ENCODE data around the gene TMCO6. TPM values are rescaled to one million over a fixed set of nuclear protein-coding genes. Genes with fewer than 3 reads are reported as not detected.
"Not testable (repeated sequence)": the region's sequence is repeated elsewhere in the genome, so short reads cannot be mapped to it uniquely, and the experiment has no call there.

The TMCO6 gene
- polyA plus RNA-seq (2013) = 15.0 TPM

- Histone ChIP-seq H3K4me1 (ENCODE audit: control extremely low read depth in 1 of 4, control insufficient read depth in 4 of 4, insufficient read depth in 4 of 4, low read length in 3 of 4) (peaks cover 5 to 14% (median 12%) of the 10 kb centered on the region in 4 experiments), H3K9me3 (ENCODE audit: control extremely low read depth in 1 of 5, control insufficient read depth in 4 of 5, insufficient read depth in 2 of 5, low read depth in 1 of 5, low read length in 4 of 5) (no peaks in the 10 kb centered on the region), H3K27ac (ENCODE audit: insufficient read depth in 1 of 2, low read depth in 1 of 2, low read length in 2 of 2, poor library complexity in 1 of 2, severe bottlenecking in 2 of 2) (peak within 1 kb of the TSS in 1 of 2 experiments; percentile 76), H3K27me3 (replicated peaks in 2 of 5; ENCODE audit: control insufficient read depth in 4 of 5, insufficient read depth in 5 of 5, low read length in 4 of 5) (no peaks in the 10 kb centered on the region), H3K4me3 (ENCODE audit: control insufficient read depth in 1 of 7, extremely low read depth in 1 of 7, insufficient read depth in 4 of 7, low read depth in 2 of 7, low read length in 6 of 7) (peak within 1 kb of the TSS; percentile 48 to 92 (median 76)), H3K36me3 (ENCODE audit: control insufficient read depth in 4 of 4, insufficient read depth in 4 of 4, low read length in 3 of 4) (peaks cover 6 to 27% (median 17%) of the 10 kb centered on the region in 4 experiments)
- under 1% methylated on average over 40 of the region's 63 CpGs for WGBS (ENCODE audit: insufficient coverage)
- peak; percentile 93 to 95 (median 95) for DNase-seq
- CTCF ChIA-PET = interaction anchor here (0.8 to 2.9 kb wide), 8 partner anchors 9 to 92 kb away, joined by 3 to 17 read pairs (median 3); partner anchors contain the start of genes EIF4EBP3, IK and NDUFA2
- POLR2A ChIA-PET = interaction anchor here (0.6 to 2.0 kb wide), 4 partner anchors 8 to 92 kb away, joined by 3 to 9 read pairs (median 3); partner anchors contain the start of genes IK and NDUFA2
These were observed at the start of gene TMCO6 for GRCh38 chr5:140639148-140639981. TSS of gene TMCO6 (plus strand) at chr5:140639451. CDS start at chr5:140639528, 77 bp downstream.

- H3K27ac ChIP-seq (ENCODE audit: insufficient read depth in 1 of 2, low read depth in 1 of 2, low read length in 2 of 2, poor library complexity in 1 of 2, severe bottlenecking in 2 of 2) = no peak overlapping the region
- 97% methylated on average over 4 of the region's 7 CpGs for WGBS (ENCODE audit: insufficient coverage)
- H3K9me3 ChIP-seq (ENCODE audit: control extremely low read depth in 1 of 5, control insufficient read depth in 4 of 5, insufficient read depth in 2 of 5, low read depth in 1 of 5, low read length in 4 of 5) = no peaks in the 10 kb centered on the region
- ChIA-PET CTCF (interaction anchor here (2.7 kb wide), 1 partner anchor 9 kb away, joined by 7 read pairs; no protein-coding TSS in a partner anchor), POLR2A (no interaction called here)
- H3K4me1 ChIP-seq (ENCODE audit: control extremely low read depth in 1 of 4, control insufficient read depth in 4 of 4, insufficient read depth in 4 of 4, low read length in 3 of 4) = peaks cover 0 to 22% (median 8%) of the 10 kb centered on the region in 4 experiments
- H3K36me3 ChIP-seq (ENCODE audit: control insufficient read depth in 4 of 4, insufficient read depth in 4 of 4, low read length in 3 of 4) = no peaks in the 10 kb centered on the region
- no peak overlapping the region for H3K4me3 ChIP-seq (ENCODE audit: control insufficient read depth in 1 of 7, extremely low read depth in 1 of 7, insufficient read depth in 4 of 7, low read depth in 2 of 7, low read length in 6 of 7)
- no peak for DNase-seq
- H3K27me3 ChIP-seq (replicated peaks in 2 of 5; ENCODE audit: control insufficient read depth in 4 of 5, insufficient read depth in 5 of 5, low read length in 4 of 5) = peaks cover 0 to 4% (median 0%) of the 10 kb centered on the region in 5 experiments
These were observed 48.4 kb upstream of the TMCO6 start for GRCh38 chr5:140590861-140591260.

- WGBS (ENCODE audit: insufficient coverage) = 83% methylated on average over 3 of the region's 5 CpGs
- Histone ChIP-seq H3K9me3 (ENCODE audit: control extremely low read depth in 1 of 5, control insufficient read depth in 4 of 5, insufficient read depth in 2 of 5, low read depth in 1 of 5, low read length in 4 of 5) (no peaks in the 10 kb centered on the region), H3K27ac (ENCODE audit: insufficient read depth in 1 of 2, low read depth in 1 of 2, low read length in 2 of 2, poor library complexity in 1 of 2, severe bottlenecking in 2 of 2) (no peak overlapping the region), H3K4me3 (ENCODE audit: control insufficient read depth in 1 of 7, extremely low read depth in 1 of 7, insufficient read depth in 4 of 7, low read depth in 2 of 7, low read length in 6 of 7) (no peak overlapping the region), H3K36me3 (ENCODE audit: control insufficient read depth in 4 of 4, insufficient read depth in 4 of 4, low read length in 3 of 4) (no peaks in the 10 kb centered on the region), H3K4me1 (ENCODE audit: control extremely low read depth in 1 of 4, control insufficient read depth in 4 of 4, insufficient read depth in 4 of 4, low read length in 3 of 4) (peaks cover 4 to 25% (median 9%) of the 10 kb centered on the region in 4 experiments), H3K27me3 (replicated peaks in 2 of 5; ENCODE audit: control insufficient read depth in 4 of 5, insufficient read depth in 5 of 5, low read length in 4 of 5) (peaks cover 0 to 4% (median 0%) of the 10 kb centered on the region in 5 experiments)
- peak in 2 of 3 donors; percentile 45 to 47 for DNase-seq
- POLR2A ChIA-PET = no interaction called here
- CTCF ChIA-PET = interaction anchor here (0.9 to 2.7 kb wide), 3 partner anchors 10 to 43 kb away, joined by 3 to 7 read pairs (median 3); no protein-coding TSS in a partner anchor
These were observed 47.4 kb upstream of the TMCO6 start for GRCh38 chr5:140591747-140592372.

- DNase-seq; H3K9me3 ChIP-seq (ENCODE audit: control extremely low read depth in 1 of 5, control insufficient read depth in 4 of 5, insufficient read depth in 2 of 5, low read depth in 1 of 5, low read length in 4 of 5); H3K27ac ChIP-seq (ENCODE audit: insufficient read depth in 1 of 2, low read depth in 1 of 2, low read length in 2 of 2, poor library complexity in 1 of 2, severe bottlenecking in 2 of 2); POLR2A ChIA-PET; H3K27me3 ChIP-seq (replicated peaks in 2 of 5; ENCODE audit: control insufficient read depth in 4 of 5, insufficient read depth in 5 of 5, low read length in 4 of 5); H3K4me3 ChIP-seq (ENCODE audit: control insufficient read depth in 1 of 7, extremely low read depth in 1 of 7, insufficient read depth in 4 of 7, low read depth in 2 of 7, low read length in 6 of 7); H3K36me3 ChIP-seq (ENCODE audit: control insufficient read depth in 4 of 4, insufficient read depth in 4 of 4, low read length in 3 of 4): not testable (repeated sequence)
- CTCF ChIA-PET = interaction anchor here (0.9 kb wide), 1 partner anchor 19 kb away, joined by 3 read pairs; no protein-coding TSS in a partner anchor
- WGBS (ENCODE audit: insufficient coverage) = 87% methylated on average over 4 of the region's 14 CpGs
- peaks cover 4 to 25% (median 9%) of the 10 kb centered on the region in 4 experiments for H3K4me1 ChIP-seq (ENCODE audit: control extremely low read depth in 1 of 4, control insufficient read depth in 4 of 4, insufficient read depth in 4 of 4, low read length in 3 of 4)
These were observed 46.2 kb upstream of the TMCO6 start for GRCh38 chr5:140593070-140593469.

- ChIA-PET POLR2A (no interaction called here), CTCF (no interaction called here)
- no peaks in the 10 kb centered on the region for H3K9me3 ChIP-seq (ENCODE audit: control extremely low read depth in 1 of 5, control insufficient read depth in 4 of 5, insufficient read depth in 2 of 5, low read depth in 1 of 5, low read length in 4 of 5)
- DNase-seq = no peak
- H3K4me3 ChIP-seq (ENCODE audit: control insufficient read depth in 1 of 7, extremely low read depth in 1 of 7, insufficient read depth in 4 of 7, low read depth in 2 of 7, low read length in 6 of 7) = no peak overlapping the region
- 85% methylated on average over 5 of the region's 6 CpGs for WGBS (ENCODE audit: insufficient coverage)
- peaks cover 0 to 4% (median 0%) of the 10 kb centered on the region in 5 experiments for H3K27me3 ChIP-seq (replicated peaks in 2 of 5; ENCODE audit: control insufficient read depth in 4 of 5, insufficient read depth in 5 of 5, low read length in 4 of 5)
- no peaks in the 10 kb centered on the region for H3K36me3 ChIP-seq (ENCODE audit: control insufficient read depth in 4 of 4, insufficient read depth in 4 of 4, low read length in 3 of 4)
- peaks cover 4 to 23% (median 8%) of the 10 kb centered on the region in 4 experiments for H3K4me1 ChIP-seq (ENCODE audit: control extremely low read depth in 1 of 4, control insufficient read depth in 4 of 4, insufficient read depth in 4 of 4, low read length in 3 of 4)
- H3K27ac ChIP-seq (ENCODE audit: insufficient read depth in 1 of 2, low read depth in 1 of 2, low read length in 2 of 2, poor library complexity in 1 of 2, severe bottlenecking in 2 of 2) = no peak overlapping the region
These were observed 45.1 kb upstream of the TMCO6 start for GRCh38 chr5:140594169-140594568.

- Histone ChIP-seq H3K4me1 (ENCODE audit: control extremely low read depth in 1 of 4, control insufficient read depth in 4 of 4, insufficient read depth in 4 of 4, low read length in 3 of 4) (peaks cover 4 to 15% (median 8%) of the 10 kb centered on the region in 4 experiments), H3K36me3 (ENCODE audit: control insufficient read depth in 4 of 4, insufficient read depth in 4 of 4, low read length in 3 of 4) (no peaks in the 10 kb centered on the region), H3K9me3 (ENCODE audit: control extremely low read depth in 1 of 5, control insufficient read depth in 4 of 5, insufficient read depth in 2 of 5, low read depth in 1 of 5, low read length in 4 of 5) (no peaks in the 10 kb centered on the region), H3K27me3 (replicated peaks in 2 of 5; ENCODE audit: control insufficient read depth in 4 of 5, insufficient read depth in 5 of 5, low read length in 4 of 5) (peaks cover 0 to 4% (median 0%) of the 10 kb centered on the region in 5 experiments), H3K27ac (ENCODE audit: insufficient read depth in 1 of 2, low read depth in 1 of 2, low read length in 2 of 2, poor library complexity in 1 of 2, severe bottlenecking in 2 of 2) (no peak overlapping the region), H3K4me3 (ENCODE audit: control insufficient read depth in 1 of 7, extremely low read depth in 1 of 7, insufficient read depth in 4 of 7, low read depth in 2 of 7, low read length in 6 of 7) (no peak overlapping the region)
- DNase-seq = peak; percentile 60 to 91 (median 87)
- ChIA-PET POLR2A (interaction anchor here (0.7 to 1.2 kb wide), 2 partner anchors 16 to 48 kb away, joined by 3 to 4 read pairs; partner anchors contain the start of gene EIF4EBP3), CTCF (interaction anchor here (1.1 to 2.0 kb wide), 4 partner anchors 13 to 49 kb away, joined by 3 to 6 read pairs (median 4); partner anchors contain the start of gene EIF4EBP3)
- 56% methylated on average over 3 of the region's 5 CpGs for WGBS (ENCODE audit: insufficient coverage)
These were observed 43.5 kb upstream of the TMCO6 start for GRCh38 chr5:140595538-140596300.

All from common myeloid progenitor, CD34-positive (primary cell).